HK-2 (cell line): ENCODE results near the gene FAM181A.

Experiments used
- DNase-seq: peaks from one replicate; pipeline ENCODE4 v3.0.0-alpha.2; 2018; ENCODE audit not compliant: unreplicated experiment

FAM181A gene

DNA sequence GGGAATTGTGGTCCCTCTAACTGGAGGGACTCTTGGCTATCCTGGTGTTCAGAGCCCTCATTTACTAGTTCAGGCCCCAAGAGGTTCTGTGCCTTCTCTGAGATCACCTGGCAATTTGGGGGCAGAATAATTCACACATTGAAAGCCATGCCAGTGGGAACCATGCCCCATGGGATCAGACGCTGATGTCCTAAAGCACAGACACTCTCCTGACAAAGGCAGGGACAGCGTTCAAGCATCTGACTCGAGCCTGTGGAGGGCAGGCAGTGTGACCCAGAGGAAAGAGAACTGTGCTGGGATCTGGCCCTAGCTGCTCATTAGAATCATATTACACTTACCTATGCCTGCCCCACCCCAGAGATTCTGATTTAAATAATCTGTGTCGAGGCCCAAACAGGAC is 51.6 kb downstream of the FAM181A start:
- peak; percentile 50 for DNase-seq
